Urinary bladder (tissue), 4 donors: ENCODE results near the gene RASD1. TPM values are rescaled to one million over a fixed set of nuclear protein-coding genes. Genes with fewer than 3 reads are reported as not detected.

Source experiments
- DNase-seq: peaks from one replicate; pipeline ENCODE4 v3.0.0-alpha.2; 2015; ENCODE audit errors: extremely low spot score
- H3K27ac ChIP-seq: one replicate; pipeline ENCODE4 v1.5.1; 2013; ENCODE audit warnings: low read depth, mild to moderate bottlenecking, moderate library complexity
- H3K36me3 ChIP-seq: one replicate; pipeline ENCODE4 v1.6.1; 2013; ENCODE audit warnings: mild to moderate bottlenecking, moderate library complexity; ENCODE audit not compliant: insufficient read depth
- H3K4me1 ChIP-seq: one replicate; pipeline ENCODE4 v1.6.1; 2013; ENCODE audit warnings: mild to moderate bottlenecking, moderate library complexity; ENCODE audit not compliant: insufficient read depth
- H3K4me3 ChIP-seq: one replicate; pipeline ENCODE4 v1.5.1; 2013; ENCODE audit warnings: low read depth, low read length
- WGBS: extraction: QIAGEN DNeasy Blood & Tissue Kit; methylation state at CpG from one replicate; pipeline ENCODE4 v1.1.7; 2013; 5-methylcytosine and 5-hydroxymethylcytosine counted together
- polyA plus RNA-seq: library from polyadenylated mRNA; stranded (reverse); fragments of 200-250 nt; gene quantifications from one replicate; pipeline ENCODE4 v1.2.3, GENCODE V29; 2013
- total RNA-seq: library from RNA; depleted of rRNA; stranded (reverse); fragments of >200 nt; gene quantifications from one replicate; pipeline ENCODE4 v1.2.3, GENCODE V29; 2014
- donor health status: healthy with polysubstance abuse.
- donor health status: healthy.

RASD1 gene
- total RNA-seq (2.6 TPM), polyA plus RNA-seq (12.5 TPM)

- H3K36me3 ChIP-seq: peaks cover 2% of the 10 kb centered on the region
- H3K27ac ChIP-seq: peak within 1 kb of the TSS; percentile 28
- DNase-seq: no peak
- no peaks in the 10 kb centered on the region for H3K4me1 ChIP-seq
- peak within 1 kb of the TSS; percentile 47 for H3K4me3 ChIP-seq
- WGBS: under 1% methylated on average over 93 of the region's 93 CpGs
Measured at GRCh38 chr17:17496189-17497064, at the start of gene RASD1. Gene RASD1, minus strand, starts transcription at chr17:17496395. Its CDS starts 214 bp downstream, at chr17:17496181.

DNA sequence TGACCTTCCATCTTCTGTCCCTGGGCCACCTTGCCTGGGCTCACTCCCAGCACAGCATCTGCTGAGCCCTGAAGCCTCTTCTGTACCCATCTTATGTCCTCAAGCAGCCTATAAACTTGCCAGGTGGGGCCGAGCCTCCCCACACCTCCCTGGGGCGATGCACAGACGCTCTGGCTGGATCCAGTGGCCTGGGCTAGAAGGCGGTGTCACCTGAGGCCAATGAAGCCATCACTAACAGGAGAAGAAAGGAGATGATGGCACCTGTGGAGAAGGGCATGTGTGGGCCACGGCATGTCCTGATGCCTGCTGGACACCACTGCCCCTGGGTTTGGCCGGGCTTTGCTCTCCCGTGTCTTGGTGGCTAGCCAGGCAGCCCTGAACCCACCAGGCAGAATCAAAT is 49.8 kb upstream of the RASD1 start:
- Histone ChIP-seq H3K36me3 (no peaks in the 10 kb centered on the region), H3K27ac (no peak overlapping the region), H3K4me3 (no peak overlapping the region), H3K4me1 (no peaks in the 10 kb centered on the region)
- DNase-seq: no peak
- 91% methylated on average over 7 of the region's 7 CpGs for WGBS

DNA sequence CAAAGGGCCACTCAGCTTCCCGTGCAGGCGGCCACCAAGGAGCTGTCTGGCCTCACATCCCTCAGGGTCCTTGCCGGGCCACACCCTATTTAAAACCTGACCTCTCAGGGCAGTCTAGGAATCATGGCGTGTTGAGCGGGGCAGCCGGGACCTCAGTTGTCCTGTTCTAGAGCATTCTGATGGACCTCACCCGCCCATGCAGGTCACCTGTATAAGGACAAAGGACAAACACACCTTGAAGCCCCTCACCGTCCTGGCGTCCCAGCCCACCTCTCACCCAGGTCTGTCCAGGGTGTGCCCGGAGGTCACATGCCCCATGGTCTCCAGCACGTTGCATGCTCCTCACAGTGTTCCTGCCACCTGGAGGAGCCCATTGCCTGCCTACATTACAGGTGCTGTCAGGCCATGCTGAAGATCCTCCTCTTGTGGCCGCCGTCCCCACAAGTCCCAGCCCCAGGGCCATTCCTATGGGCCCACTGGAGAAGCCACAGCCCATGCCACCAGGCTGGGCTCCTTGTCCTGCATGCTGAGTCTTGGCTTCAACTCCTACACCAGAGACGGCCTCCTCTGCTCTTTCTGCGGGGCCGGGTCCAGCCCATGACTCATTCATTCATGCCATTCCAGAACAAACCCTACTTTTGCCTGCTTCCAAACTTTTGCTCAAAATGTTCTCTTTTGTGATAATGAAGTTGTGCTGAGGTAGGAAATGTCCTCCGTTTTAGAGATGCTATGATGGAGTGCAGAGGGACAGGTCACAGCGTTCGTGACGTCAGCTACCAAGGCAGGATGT is 49.0 kb upstream of the RASD1 start:
- 82% methylated on average over 20 of the region's 20 CpGs for WGBS
- H3K27ac ChIP-seq: no peak overlapping the region
- DNase-seq: no peak
- no peak overlapping the region for H3K4me3 ChIP-seq
- H3K36me3 ChIP-seq: no peaks in the 10 kb centered on the region
- no peaks in the 10 kb centered on the region for H3K4me1 ChIP-seq

GRCh38 chr17:17542906-17543635 is 46.9 kb upstream of the RASD1 start:
- DNase-seq: no peak
- no peaks in the 10 kb centered on the region for H3K36me3 ChIP-seq
- no peaks in the 10 kb centered on the region for H3K4me1 ChIP-seq
- H3K4me3 ChIP-seq: no peak overlapping the region
- 95% methylated on average over 22 of the region's 22 CpGs for WGBS
- no peak overlapping the region for H3K27ac ChIP-seq

- no peak overlapping the region for H3K4me3 ChIP-seq
- H3K36me3 ChIP-seq: no peaks in the 10 kb centered on the region
- DNase-seq: no peak
- no peaks in the 10 kb centered on the region for H3K4me1 ChIP-seq
- no peak overlapping the region for H3K27ac ChIP-seq
- WGBS: 71% methylated on average over 5 of the region's 5 CpGs
Measured at GRCh38 chr17:17541640-17542001, 45.4 kb upstream of the RASD1 start.

DNA sequence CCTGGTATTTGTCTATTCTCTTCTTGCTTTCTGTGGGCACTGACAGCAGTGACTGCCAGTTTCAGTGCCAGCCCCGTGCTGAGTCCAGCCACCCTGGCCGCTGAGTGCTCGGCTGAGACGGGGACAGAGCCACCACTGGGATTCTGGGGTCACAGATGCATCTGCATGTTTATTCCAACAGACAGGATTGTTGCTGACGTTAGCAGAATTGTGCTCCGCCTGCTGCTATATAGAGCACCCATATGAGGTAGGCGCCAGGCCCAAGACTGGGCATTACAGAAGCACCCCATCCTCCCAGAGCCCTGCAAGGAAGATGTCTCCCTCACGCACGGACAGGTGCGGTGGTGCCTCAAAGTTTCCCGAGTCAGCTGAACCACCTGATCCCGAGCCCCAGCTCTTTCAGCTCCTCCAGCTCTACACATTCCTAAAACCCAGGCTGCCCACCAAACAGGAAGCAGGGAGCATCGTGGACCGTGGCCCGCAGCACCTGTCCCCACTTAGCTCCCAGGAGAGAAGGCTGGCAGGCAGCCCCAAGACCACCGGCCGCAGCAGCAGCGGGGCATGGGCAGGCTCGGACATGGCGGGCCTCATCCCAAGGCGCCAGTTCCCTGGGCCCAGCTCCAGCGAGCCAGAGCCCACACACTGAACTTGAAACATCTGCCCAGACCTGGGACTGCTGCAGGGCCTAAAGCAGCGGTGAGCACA is 44.9 kb upstream of the RASD1 start:
- no peaks in the 10 kb centered on the region for H3K4me1 ChIP-seq
- H3K4me3 ChIP-seq: no peak overlapping the region
- H3K36me3 ChIP-seq: no peaks in the 10 kb centered on the region
- WGBS: 77% methylated on average over 23 of the region's 23 CpGs
- DNase-seq: no peak
- no peak overlapping the region for H3K27ac ChIP-seq

GRCh38 chr17:17540278-17540906 is 44.2 kb upstream of the RASD1 start:
- Histone ChIP-seq H3K4me1 (no peaks in the 10 kb centered on the region), H3K36me3 (no peaks in the 10 kb centered on the region), H3K27ac (no peak overlapping the region), H3K4me3 (no peak overlapping the region)
- no peak for DNase-seq
- 76% methylated on average over 15 of the region's 15 CpGs for WGBS

GRCh38 chr17:17539591-17539990 is 43.4 kb upstream of the RASD1 start:
- no peak for DNase-seq
- Histone ChIP-seq H3K36me3 (no peaks in the 10 kb centered on the region), H3K4me3 (no peak overlapping the region), H3K27ac (no peak overlapping the region), H3K4me1 (no peaks in the 10 kb centered on the region)
- 84% methylated on average over 10 of the region's 10 CpGs for WGBS

DNA sequence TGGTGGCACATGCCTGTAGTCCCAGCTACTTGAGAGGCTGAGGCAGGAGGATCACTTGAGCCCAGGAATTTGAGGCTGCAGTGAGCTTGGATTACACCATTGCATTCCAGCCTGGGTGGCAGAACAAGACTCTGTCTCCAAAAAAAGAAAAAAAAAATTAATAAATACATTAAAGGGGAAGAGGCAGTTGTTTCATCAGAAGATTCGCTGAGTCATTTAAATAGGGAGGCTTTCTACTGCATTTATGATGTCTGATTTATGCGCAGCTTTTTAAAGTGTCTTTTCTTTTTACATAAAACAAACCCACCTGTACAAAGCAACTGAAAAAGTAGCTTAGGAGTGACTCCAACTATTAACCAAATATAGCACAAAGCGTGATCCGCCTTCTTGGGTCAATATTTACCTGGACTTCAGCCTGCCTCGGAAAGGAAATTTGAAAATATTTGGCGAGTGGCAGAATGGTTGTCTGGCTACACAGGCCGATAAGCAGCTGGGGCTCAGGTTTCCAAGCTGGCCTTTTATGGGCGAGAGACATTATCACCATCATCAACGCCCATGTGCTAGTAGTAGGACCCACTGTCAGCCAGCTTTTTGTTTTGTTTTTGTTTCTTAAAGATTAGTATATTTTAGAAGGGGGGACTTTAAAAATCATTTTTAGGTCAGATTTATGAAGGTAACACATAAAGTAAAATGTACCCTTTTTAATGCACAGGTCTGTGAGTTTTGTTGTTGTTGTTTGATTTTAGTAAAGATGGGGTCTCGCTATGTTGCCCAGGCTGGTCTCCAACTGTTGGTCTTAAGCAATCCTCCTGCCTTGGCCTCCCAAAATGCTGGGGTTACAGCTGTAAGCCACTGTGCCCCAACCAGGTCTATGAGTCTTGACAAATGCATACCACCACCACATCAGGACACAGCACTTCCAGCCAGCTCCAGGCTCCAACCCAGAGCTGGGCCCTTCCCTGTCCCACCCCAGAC is 42.5 kb upstream of the RASD1 start:
- Histone ChIP-seq H3K27ac (no peak overlapping the region), H3K36me3 (no peaks in the 10 kb centered on the region), H3K4me3 (no peak overlapping the region), H3K4me1 (no peaks in the 10 kb centered on the region)
- 69% methylated on average over 10 of the region's 10 CpGs for WGBS
- peak; percentile 51 for DNase-seq

GRCh38 chr17:17537311-17538099 is 41.3 kb upstream of the RASD1 start:
- no peaks in the 10 kb centered on the region for H3K4me1 ChIP-seq
- H3K27ac ChIP-seq: no peak overlapping the region
- H3K36me3 ChIP-seq: no peaks in the 10 kb centered on the region
- no peak overlapping the region for H3K4me3 ChIP-seq
- 86% methylated on average over 15 of the region's 15 CpGs for whole genome bisulfite sequencing
- no peak for DNase-seq

DNA sequence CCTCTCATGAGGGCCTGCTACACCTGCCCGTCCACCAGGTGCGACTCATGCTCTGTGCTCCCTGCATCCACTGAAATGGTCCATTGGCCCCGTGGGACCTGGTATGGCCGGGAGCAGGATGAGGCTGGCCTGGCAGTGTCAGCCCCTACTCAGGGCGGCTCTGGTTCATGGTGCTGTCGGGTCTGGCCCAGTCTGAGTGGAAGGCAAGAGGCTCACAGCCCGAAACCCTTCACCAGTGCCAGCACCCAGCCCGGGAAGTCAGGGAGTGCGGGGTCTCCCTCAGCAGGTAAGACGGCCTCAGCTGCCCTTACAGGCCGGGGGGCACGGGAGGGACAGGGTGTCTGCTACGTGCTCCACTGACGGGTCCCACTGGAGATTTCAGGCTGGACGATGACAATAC is 40.5 kb upstream of the RASD1 start:
- no peak for DNase-seq
- Histone ChIP-seq H3K4me3 (no peak overlapping the region), H3K4me1 (no peaks in the 10 kb centered on the region), H3K36me3 (no peaks in the 10 kb centered on the region), H3K27ac (no peak overlapping the region)
- 97% methylated on average over 15 of the region's 15 CpGs for WGBS
